Stimulated activated CD4-positive, alpha-beta T cell treated with anti-CD3 and anti-CD28 coated beads, Interleukin-2, amount 100 ng/mL, for 4 hours (primary cell): Measurements from ENCODE around the gene CFAP92.

ENCODE experiments used
- DNase-seq: peaks from one replicate; pipeline ENCODE4 v3.0.0-alpha.2; 2020; ENCODE audit warnings: low read depth

Gene CFAP92

GRCh38 chr3:129006864-129007263 lies 13.0 kb upstream of the CFAP92 start:
- DNase-seq, result no peak

DNA sequence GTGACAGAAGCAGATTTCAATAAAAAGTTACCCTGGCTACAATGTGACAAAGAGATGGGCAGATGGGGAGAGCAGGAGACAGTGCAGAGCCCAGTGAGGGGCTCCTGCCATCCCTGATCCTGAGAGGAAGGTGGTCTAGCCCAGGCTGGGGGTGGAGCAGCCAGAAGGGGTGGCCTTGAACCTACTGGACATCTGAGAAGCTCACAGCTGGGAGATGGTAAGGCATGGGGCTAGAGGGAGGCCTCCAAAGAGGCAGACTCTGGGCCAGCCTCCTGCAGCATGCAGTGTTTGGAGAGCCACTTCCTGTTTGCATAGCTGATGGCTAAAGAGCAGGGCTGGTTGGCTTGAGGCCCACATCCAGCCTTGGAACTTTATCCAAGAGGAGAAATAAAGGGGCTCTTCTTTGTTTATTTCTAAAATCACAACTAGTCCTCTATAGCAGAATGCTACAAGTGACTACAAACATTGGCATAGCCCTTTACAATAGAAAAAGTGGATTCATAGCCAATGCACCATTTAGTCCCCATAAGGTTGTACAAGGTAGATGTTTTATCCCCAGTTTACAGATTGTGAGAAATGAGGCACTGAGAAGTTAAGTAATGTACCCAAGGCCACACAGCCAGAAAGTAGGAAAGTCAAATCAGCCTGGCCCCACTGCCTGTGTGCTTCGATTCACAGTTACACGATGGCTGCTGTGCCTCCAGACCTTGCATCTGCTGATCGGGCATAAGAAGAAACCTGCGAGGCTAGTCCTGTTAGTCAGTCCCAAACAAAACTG lies 11.8 kb upstream of the CFAP92 start:
- DNase-seq, result no peak

DNA sequence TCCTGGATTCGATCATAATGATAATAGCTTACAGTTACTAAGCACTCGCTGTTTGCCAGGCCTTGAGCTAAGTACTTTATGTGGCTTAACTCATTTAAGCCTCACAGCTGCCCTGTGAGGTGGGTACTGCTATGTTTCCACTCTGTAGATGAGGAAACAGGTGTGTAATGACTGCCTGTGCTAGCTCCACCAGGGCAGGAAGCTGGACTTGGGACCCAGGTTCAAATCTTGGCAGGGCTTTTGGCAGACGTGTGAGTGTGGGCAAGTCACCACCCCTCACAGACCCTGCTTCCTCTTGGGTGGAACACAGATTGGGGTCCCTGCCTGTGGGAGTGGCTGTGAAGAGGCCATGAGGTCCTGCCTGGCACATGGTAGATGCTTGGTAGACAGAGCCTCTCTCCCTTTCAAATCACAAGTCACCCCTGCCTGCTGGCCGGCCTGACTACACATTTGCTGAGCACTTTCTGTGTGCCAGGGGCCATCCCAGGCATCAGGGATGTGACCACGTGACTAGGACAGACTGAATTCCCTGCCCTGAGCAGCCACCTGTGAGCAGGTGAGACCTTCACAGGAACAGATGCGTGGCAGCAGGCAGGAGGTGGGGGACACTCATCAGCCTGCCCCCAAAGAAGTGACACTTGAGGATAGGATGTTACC lies 10.9 kb upstream of the CFAP92 start:
- DNase-seq, result no peak

DNA sequence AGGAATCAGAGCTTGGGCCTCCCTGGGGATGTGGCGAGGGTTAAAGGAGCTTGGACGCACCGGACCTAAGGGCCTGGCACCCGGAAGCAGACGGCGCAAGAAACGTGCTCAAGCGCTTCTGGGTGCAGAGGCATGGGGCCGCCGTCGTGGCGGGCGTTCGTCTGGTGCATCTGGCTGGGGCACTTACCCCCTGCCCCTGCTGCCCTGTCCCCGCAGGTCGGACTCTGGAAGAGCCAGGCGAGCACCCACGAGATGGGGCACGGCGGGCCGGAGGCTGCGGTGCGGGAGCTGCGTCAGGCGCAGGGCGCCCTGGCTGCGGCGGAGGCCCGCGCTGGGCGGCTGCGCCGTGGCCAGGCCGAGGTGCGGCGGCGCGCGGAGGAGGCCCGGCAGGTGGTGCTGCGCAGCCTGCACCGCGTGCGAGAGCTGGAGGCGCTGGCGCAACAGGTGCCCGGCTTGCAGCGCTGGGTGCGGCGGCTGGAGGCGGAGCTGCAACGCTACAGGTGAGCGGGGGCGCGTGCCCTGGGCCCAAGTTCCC lies 9.8 kb upstream of the CFAP92 start:
- no peak for DNase-seq

DNA sequence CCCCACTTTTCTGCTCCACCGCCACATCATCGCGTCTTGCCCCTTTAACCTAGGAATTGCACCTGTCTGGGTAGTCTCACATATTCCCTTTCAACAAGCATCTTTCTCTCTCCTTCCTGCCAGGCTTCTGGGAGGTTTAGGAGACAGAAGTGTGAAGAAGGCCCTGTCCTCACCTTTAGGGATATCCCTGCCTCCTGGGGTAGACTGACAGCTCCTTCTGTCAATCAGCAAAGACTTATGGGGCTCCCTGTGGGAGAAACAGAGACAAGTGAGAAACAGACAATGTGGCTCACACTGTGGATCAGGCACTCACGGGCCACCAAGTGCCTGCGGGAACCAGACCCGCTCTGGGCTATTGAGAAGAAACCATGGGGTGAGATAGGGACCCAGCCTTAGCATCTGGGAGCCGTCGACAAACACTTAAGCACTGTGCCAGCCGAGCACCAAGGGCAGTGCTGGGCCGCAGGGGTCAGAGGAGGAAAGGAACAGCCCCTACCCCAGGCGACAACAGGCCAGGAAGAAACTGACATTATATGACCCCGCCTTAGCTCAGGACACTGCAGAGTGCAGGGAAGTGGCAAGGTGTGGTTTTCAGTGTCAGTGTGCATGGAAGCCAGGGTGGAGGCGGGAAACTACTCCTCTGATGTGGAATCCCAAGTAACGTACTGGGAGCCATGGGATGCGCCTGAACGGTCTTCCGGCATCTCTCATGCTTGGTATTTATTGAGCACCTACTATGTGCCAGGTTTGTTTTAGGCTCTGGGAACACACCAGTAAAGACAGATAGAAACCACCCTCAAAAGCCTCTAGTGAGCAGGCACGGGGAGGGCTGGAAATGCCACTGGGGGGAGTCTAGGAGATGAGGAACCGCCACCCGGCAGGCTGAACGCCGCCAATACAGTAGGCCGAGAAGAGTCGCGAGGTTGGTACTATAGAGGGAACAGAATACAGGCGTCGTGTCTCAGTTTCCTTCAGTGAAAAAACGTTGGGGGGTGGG lies 9.0 kb upstream of the CFAP92 start:
- DNase-seq, result no peak

DNA sequence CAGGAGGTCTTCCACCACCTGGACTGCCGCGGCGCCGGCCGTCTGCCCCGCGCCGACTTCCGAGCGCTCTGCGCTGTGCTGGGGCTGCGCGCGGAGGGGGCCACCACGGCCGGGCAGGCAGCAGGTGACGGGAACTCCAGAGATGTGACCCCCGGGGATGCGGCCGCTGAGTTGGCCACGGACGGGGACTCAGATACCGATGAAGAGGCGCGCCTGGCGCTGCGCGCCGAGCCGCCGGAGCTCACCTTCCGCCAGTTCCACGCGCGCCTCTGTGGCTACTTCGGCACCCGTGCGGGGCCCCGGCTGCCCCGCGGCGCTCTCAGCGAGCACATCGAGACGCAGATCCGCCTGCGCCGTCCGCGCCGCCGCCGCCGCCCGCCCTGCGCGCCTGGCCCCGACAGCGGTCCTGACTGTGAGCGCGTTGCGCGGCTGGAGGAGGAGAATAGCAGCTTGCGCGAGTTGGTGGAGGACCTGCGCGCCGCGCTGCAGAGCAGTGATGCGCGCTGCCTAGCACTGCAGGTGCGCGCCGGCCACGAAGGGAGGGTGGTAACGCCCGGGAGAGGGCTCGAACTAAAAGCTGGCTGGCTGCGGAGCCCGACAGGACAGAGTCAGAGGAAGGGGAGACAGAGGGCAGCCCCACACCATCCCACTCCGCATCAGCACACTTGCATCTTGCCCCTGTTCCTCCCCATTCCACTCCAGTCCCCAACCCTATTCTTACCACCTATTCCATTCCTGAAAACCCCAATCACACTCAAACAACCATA lies 8.1 kb upstream of the CFAP92 start:
- DNase-seq, result no peak

- no peak for DNase-seq
These were observed 7.4 kb upstream of the CFAP92 start, which contains the start of gene EFCC1 for GRCh38 chr3:129001101-129001805. Gene EFCC1, plus strand, starts transcription at chr3:129001304. Its CDS starts 325 bp downstream, at chr3:129001629.

DNA sequence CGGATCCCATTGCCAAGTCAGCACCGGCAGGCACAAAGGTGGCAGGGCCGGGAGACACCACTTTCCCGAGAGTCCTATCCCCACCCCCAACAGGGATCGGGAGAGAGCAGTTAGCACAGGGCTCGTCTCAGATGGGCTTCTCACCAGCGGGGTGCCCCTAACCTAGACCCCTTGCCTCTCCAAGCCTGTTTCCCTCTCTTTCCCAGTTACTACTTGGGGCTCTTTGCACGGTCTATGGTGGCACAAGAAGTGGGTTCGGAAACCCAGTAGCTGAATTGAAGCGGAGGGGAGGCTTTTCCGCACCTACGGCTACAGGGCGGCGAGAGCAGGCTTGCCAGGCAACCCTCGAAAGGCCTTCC lies 6.8 kb upstream of the CFAP92 start:
- DNase-seq, result no peak

GRCh38 chr3:128999102-128999501 lies 5.2 kb upstream of the CFAP92 start:
- no peak for DNase-seq

- no peak for DNase-seq
These were observed 4.7 kb upstream of the CFAP92 start for GRCh38 chr3:128998561-128998960.

DNA sequence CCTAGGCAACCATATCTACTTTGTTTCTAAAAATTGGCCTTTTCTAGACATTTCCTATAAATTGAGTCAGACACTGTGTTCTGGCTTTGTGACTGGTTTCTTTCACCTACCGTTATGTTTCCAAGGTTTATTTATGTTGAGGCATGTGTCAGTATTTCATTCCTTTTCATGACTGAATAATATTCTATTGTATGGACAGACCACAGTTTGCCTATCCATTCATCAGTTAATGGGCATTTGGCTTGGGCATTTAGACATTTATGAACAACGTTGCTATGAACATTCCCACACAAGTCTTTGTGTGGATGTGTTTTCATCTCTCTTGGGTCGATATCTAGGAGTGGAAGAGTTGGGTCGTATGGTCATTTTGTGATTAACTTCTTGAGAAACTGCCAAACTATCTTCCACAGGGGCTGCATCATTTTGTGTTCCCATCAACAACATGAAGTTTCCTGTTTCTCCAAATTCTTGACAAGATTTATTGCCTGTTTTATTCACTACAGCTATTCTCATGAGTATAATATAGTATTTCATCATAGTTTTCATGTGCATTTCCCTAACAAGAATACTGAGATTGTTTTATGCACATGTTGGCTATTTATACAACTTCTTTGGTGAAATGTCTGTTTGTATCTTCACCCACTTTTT lies 3.7 kb upstream of the CFAP92 start:
- no peak for DNase-seq

DNA sequence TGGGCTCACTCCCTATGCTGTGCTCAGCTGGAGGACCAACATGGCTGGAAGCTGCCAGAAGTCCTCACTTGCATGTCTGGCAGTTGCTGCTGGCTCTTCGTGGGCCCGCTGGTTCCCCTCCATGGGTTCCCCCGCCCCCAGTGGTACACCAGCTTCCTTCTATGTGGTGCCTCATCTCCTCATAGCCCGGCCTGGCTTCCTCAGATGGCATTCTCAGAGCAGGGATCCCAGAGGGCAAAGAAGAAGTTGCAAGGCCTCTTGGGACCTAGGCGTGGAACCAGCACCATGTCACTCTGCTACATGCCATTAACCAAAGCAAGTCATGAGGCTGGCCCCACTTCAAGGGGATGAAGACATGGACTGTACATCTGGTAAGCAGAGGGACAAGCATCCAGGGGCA lies 2.9 kb upstream of the CFAP92 start:
- DNase-seq, result no peak

- no peak for DNase-seq
These were observed 2.3 kb upstream of the CFAP92 start for GRCh38 chr3:128996200-128996599.

- DNase-seq, result no peak
These were observed 1.9 kb upstream of the CFAP92 start for GRCh38 chr3:128995737-128996136.

GRCh38 chr3:128994581-128995546 lies 988 bp upstream of the CFAP92 start:
- no peak for DNase-seq

DNA sequence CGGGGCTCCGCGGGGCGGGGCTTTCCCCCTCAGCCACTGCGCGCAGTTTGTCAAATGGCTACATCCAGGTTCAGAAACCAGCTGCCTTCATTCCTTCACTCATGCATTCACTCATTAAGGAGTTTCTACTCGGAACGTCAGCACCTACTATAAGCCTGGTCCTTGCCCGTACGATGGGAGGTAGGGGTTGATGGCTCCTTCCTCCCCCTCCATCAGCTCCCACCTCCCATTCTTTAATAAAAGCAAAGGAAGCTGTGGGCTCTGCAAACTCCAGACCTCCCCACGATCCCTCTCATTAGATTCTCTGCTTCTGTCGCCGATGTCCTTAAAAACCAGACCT lies 267 bp upstream of the CFAP92 start:
- no peak for DNase-seq

- DNase-seq, result no peak
These were observed 883 bp downstream of the CFAP92 start for GRCh38 chr3:128992926-128993460.

DNA sequence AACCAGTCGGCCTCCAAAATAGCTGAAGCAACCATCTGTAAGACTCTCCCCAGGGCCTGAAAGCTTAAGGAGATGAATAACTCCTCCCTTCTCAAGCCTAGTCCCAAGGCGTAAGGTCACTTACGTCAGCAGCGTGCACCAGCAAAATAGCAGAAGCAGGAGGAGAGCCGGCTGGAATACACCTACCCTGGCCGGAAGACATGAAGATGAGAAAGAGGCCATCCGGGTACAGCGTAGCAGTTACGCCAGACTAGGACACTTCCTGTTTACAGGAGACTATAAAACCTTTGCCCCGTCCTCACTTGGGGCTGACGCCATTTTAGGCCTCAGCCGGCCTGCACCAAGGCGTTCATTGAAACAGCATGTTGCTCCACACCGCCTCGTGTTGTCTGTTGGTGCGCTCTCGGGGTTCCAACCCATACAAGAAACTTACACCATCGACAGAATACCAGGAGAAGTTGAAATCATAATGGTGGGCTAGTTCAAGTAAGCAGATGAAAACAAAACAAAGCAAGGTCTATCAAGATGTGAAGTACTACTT lies 2.5 kb downstream of the CFAP92 start:
- no peak for DNase-seq

- DNase-seq, result no peak
These were observed 5.6 kb downstream of the CFAP92 start for GRCh38 chr3:128988286-128988685.
